Measurements from ENCODE around the gene TUBA1C. TPM values are rescaled to one million over a fixed set of nuclear protein-coding genes. Genes with fewer than 3 reads are reported as not detected.
"Not testable (repeated sequence)": the region's sequence is repeated elsewhere in the genome, so short reads cannot be mapped to it uniquely, and the experiment has no call there.

TUBA1C gene
- total and polyA plus RNA-seq, 8 donors = 20.8 to 47.0 (median 33.7) TPM

DNA sequence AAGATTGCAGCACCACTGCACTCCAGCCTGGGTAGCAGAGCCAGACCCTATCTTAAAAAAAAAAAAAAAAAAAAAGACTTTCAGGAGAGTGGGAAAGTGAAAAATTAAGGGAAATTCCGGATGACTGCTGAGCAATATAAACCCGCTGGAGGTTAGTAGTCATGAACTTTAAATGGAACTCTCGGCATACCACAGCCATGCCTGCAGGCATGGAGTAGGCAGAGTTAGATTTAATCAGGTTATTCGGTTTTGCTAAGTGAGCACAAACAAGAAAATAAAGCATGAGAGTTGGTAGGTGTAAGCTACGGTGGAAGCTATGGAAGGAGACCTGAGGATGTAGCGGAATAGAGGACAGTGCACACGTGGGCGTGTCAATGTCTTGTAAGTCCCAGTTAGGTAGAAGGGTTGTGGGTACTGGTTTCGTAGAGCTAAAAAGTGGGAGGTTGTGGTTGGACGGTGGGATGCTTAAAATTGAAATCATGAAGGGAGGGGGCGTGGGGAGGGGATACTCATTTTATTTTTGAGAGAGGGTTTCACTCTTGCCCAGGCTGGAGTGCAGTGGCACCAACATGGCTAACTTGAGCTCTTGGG, 11.8 kb upstream of the TUBA1C start:
- Histone ChIP-seq H3K4me3 (no peak overlapping the region), H3K9me3 (no peaks in the 10 kb centered on the region), H3K27ac (no peak overlapping the region), H3K27me3 (no peaks in the 10 kb centered on the region), H3K36me3 (no peaks in the 10 kb centered on the region), H3K4me1 (no peaks in the 10 kb centered on the region)
- intact Hi-C loops (cut with DNase I) = no loop called here
- TF ChIP-seq, protein P1, sequence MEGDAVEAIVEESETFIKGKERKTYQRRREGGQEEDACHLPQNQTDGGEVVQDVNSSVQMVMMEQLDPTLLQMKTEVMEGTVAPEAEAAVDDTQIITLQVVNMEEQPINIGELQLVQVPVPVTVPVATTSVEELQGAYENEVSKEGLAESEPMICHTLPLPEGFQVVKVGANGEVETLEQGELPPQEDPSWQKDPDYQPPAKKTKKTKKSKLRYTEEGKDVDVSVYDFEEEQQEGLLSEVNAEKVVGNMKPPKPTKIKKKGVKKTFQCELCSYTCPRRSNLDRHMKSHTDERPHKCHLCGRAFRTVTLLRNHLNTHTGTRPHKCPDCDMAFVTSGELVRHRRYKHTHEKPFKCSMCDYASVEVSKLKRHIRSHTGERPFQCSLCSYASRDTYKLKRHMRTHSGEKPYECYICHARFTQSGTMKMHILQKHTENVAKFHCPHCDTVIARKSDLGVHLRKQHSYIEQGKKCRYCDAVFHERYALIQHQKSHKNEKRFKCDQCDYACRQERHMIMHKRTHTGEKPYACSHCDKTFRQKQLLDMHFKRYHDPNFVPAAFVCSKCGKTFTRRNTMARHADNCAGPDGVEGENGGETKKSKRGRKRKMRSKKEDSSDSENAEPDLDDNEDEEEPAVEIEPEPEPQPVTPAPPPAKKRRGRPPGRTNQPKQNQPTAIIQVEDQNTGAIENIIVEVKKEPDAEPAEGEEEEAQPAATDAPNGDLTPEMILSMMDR (IDR thresholded peaks at IDR 0.05) = no peak
- WGBS, 2 donors = 80 to 84% methylated on average over 11 of the region's 11 CpGs
- DNase-seq (no peak), FAIRE-seq (no peak), ATAC-seq (no peak)

DNA sequence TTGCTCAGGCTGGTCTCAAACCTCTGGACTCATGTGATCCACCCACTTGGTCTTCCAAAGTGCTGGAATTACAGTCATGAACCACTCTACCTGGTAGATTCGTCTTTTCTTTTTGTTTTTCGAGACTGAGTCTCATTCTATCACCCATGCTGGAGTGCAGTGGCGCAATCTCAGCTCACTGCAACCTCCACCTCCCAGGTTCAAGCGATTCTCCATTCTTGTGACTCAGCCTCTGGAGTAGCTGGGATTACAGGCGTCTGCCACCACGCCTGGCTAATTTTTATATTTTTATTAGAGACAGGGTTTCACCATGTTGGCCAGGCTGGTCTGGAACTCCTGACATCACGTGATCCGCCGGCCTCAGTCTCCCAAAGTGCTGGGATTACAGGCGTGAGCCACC, 9.4 kb upstream of the TUBA1C start:
- H3K4me1 ChIP-seq; DNase-seq; intact Hi-C loops (cut with DNase I); H3K9me3 ChIP-seq; H3K36me3 ChIP-seq; H3K4me3 ChIP-seq; FAIRE-seq; ATAC-seq; H3K27me3 ChIP-seq; H3K27ac ChIP-seq: not testable (repeated sequence)
- 90 to 93% methylated on average over 10 of the region's 10 CpGs for WGBS, 2 donors

DNA sequence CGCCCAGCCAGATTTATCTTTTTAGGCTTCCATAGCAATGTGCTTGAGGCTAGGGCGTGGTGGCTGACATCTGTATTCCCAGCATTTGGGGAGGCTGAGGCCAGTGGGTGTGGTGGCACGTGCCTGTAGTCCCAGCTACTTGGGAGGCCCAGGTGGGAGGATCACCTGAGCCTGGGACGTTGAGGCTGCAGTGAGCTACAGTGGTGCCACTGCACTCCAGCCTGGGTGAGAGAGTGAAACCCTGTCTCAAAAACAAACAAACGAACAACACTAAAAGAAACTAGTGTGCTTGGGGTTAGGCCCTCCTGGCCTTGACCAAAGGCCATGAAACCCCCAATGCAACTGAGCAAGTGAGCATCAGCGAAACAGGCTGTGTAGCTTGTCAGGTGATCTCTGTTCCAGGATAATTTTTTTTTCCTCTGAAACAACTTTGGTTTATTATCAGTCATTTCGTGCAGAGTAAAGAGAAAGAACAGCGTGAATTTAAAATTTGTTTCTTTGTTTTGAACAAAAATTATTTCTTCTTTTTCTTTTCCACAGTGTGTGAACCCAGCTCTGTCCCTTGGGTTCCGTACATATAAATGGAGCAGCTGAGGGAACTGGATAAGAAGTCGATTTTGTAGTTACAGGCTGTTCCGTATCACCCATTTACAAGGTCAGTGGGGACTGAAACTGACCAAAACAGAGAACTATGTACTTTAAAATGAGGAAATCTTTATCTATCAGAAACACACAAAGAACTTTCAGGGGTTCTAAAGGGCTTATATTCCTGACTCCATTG, 8.8 kb upstream of the TUBA1C start:
- ATAC-seq = no peak
- intact Hi-C loops (cut with DNase I) = no loop called here
- TF ChIP-seq, protein P1 (IDR thresholded peaks at IDR 0.05) = no peak
- no peak overlapping the region for H3K27ac ChIP-seq
- FAIRE-seq = no peak
- H3K36me3 ChIP-seq = no peaks in the 10 kb centered on the region
- H3K4me3 ChIP-seq = no peak overlapping the region
- WGBS, 2 donors = 71 to 78% methylated on average over 11 of the region's 11 CpGs
- DNase-seq = no peak
- H3K27me3 ChIP-seq = no peaks in the 10 kb centered on the region
- no peaks in the 10 kb centered on the region for H3K4me1 ChIP-seq
- H3K9me3 ChIP-seq = no peaks in the 10 kb centered on the region

DNA sequence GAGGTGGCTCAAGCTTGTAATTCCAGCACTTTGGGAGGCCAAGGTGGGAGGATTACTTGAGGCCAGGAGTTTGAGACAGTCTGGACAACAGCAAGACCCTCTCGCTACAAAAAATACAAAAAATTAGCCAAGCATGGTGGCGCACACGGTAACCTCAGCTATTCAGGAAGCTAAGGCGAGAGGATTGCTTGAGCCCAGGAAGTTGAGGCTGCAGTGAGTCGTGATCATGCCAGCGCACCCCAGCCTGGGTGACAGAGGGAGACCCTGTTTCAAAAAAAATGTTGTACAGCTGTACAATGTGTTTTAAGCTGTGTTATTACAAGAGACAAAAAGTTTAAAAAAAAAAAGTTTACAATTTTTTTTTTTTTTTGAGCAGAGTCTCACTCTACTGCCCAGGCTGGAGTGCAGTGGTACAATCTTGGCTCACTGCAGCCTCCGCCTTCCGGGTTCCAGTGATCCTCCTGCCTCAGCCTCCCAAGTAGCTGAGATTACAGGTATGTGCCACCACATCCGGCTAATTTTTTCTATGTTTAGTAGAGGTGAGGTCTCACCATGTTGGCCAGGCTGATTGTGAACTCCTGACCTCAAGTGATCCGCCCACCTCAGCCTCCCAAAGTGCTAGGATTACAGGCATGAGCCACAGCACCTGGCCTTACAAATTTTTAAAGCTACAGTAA, 7.2 kb upstream of the TUBA1C start:
- ATAC-seq; DNase-seq; FAIRE-seq; H3K36me3 ChIP-seq; H3K4me1 ChIP-seq; intact Hi-C loops (cut with DNase I); H3K9me3 ChIP-seq; H3K27ac ChIP-seq; H3K4me3 ChIP-seq; H3K27me3 ChIP-seq: not testable (repeated sequence)
- 92 to 95% methylated on average over 10 of the region's 10 CpGs for WGBS, 2 donors

DNA sequence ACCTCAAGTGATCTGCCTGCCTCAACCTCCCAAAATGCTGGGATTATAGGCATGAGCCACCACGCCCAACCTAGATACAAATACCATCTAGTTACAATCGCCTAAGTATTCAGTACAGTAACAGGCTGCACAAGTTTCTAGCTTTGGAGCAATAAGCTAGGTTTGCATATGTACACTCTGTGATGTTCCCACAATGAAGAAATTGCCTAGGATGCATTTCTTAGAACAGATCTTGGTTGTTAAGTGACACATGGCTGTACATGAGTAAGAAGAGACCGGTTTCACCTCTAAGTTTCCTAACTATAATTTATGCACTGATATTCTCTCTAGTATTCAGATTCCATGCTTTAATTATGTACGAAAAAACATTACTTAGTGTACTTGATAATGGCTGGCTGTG, 5.4 kb upstream of the TUBA1C start:
- H3K9me3 ChIP-seq = no peaks in the 10 kb centered on the region
- H3K27me3 ChIP-seq = no peaks in the 10 kb centered on the region
- TF ChIP-seq, protein P1 (IDR thresholded peaks at IDR 0.05) = no peak
- no peak for DNase-seq
- no peak for FAIRE-seq
- H3K27ac ChIP-seq = no peak overlapping the region
- H3K36me3 ChIP-seq = no peaks in the 10 kb centered on the region
- 87 to 88% methylated on average over 4 of the region's 4 CpGs for WGBS, 2 donors
- intact Hi-C loops (cut with DNase I) = no loop called here
- H3K4me1 ChIP-seq = peaks cover 0 to 3% (median 0%) of the 10 kb centered on the region in 3 donors
- no peak for ATAC-seq
- H3K4me3 ChIP-seq = no peak overlapping the region

All from pancreas (tissue), 10 donors.